K562 (cell line): ENCODE results near the gene UFSP1. TPM values are rescaled to one million over a fixed set of nuclear protein-coding genes. Genes with fewer than 3 reads are reported as not detected.
A peak's percentile ranks its signal among the peaks of the same experiment; 100 is the strongest.

Experiments
- CHD7 ChIP-seq: fragments of 200-600 bp; sonication (generic); IDR thresholded peaks from one replicate; pipeline ENCODE4 v1.6.1; 2012; ENCODE audit warnings: mild to moderate bottlenecking, low read depth, low read length, inconsistent platforms
- CREB5 ChIP-seq: fragments of 250-450 bp; sonication (Bioruptor Pico); IDR thresholded peaks from 2 replicates; pipeline ENCODE4 v1.5.0; 2020; ENCODE audit warnings: mild to moderate bottlenecking
- ESRRB ChIP-seq: fragments of 250-450 bp; sonication (Bioruptor Pico); IDR thresholded peaks from 2 replicates; pipeline ENCODE4 v1.5.0; 2020; ENCODE audit warnings: mild to moderate bottlenecking, moderate library complexity, borderline replicate concordance
- HNRNPL ChIP-seq: fragments of 200-400 bp; formaldehyde crosslinking; IDR thresholded peaks from 2 replicates; pipeline ENCODE4 v1.6.1; 2017; ENCODE audit warnings: low read depth, mild to moderate bottlenecking, low read length
- MCM2 ChIP-seq: fragments of 450-650 bp; IDR thresholded peaks from 2 replicates; pipeline ENCODE4 v1.6.1; 2017; ENCODE audit warnings: low read depth, mild to moderate bottlenecking
- NELFE ChIP-seq: IDR thresholded peaks from 2 replicates; pipeline ENCODE4 v1.6.1; 2011; ENCODE audit warnings: mild to moderate bottlenecking; ENCODE audit not compliant: insufficient read depth, insufficient read length
- NR2C2 ChIP-seq, 2 experiments: fragments of 200-800 bp in 1 of 2; sonication (Bioruptor generic) in 1 of 2; sonication (generic) in 1 of 2; formaldehyde crosslinking in 1 of 2; IDR thresholded peaks; 2 replicates each; pipeline versions ENCODE4 v1.6.1 to v1.8.0; 2016 to 2022; ENCODE audit warnings: mild to moderate bottlenecking in 1 of 2, missing compliant biosample characterization in 1 of 2, missing genetic modification characterization in 1 of 2, missing genetic modification reagents in 1 of 2
- POLR2B ChIP-seq: fragments of 450-650 bp; IDR thresholded peaks from 2 replicates; pipeline ENCODE4 v1.6.1; 2018; ENCODE audit warnings: low read depth; ENCODE audit not compliant: partially characterized antibody
- PREB ChIP-seq: sonication (generic); formaldehyde crosslinking; IDR thresholded peaks from 2 replicates; pipeline ENCODE4 v1.8.1; 2023; ENCODE audit warnings: mild to moderate bottlenecking, missing genetic modification reagents
- PRPF4 ChIP-seq: fragments of 200-400 bp; formaldehyde crosslinking; IDR thresholded peaks from one replicate; pipeline ENCODE4 v1.6.1; 2017; ENCODE audit warnings: low read length, low read depth, mild to moderate bottlenecking; ENCODE audit not compliant: insufficient read depth, poor library complexity, severe bottlenecking
- SIN3A ChIP-seq, 2 experiments: fragments of 150-350 bp in 1 of 2; IDR thresholded peaks; 2 replicates each; pipeline ENCODE4 v1.6.1; 2011 to 2016; ENCODE audit warnings: borderline replicate concordance in 2 of 2, low read depth in 2 of 2, low read length in 2 of 2, mild to moderate bottlenecking in 2 of 2, moderate library complexity in 2 of 2; ENCODE audit not compliant: control insufficient read depth in 1 of 2
- SMAD4 ChIP-seq: fragments of 250-450 bp; sonication (Bioruptor Pico); conservative IDR thresholded peaks from 2 replicates; pipeline ENCODE4 v1.8.0; 2021; ENCODE audit warnings: inconsistent platforms, mild to moderate bottlenecking, moderate library complexity
- polyA plus RNA-seq, 8 experiments: library from polyadenylated mRNA; depleted of rRNA in 4 of 8; stranded (reverse) in 5 of 8; unstranded in 3 of 8; fragments of >200 nt; fragmentation: Nextera tagmentation in 2 of 8; fragmentation: Illumina TruSeq in 1 of 8; extraction: Ambion mirVana in 2 of 8; extraction: Trizol in 1 of 8; gene quantifications; 2 replicates each; pipeline versions ENCODE4 v1.2.1 to v1.2.3, GENCODE V29; 2011 to 2014; ENCODE audit warnings: inconsistent platforms in 1 of 8, missing spikeins in 1 of 8
- total RNA-seq, 7 experiments: library from RNA; depleted of rRNA in 6 of 7; stranded (reverse); fragments of >200 nt in 6 of 7; fragmentation: Illumina TruSeq in 2 of 7; extraction: Trizol in 2 of 7; gene quantifications; 2 replicates each; pipeline versions ENCODE4 v1.2.1 to v1.2.3, GENCODE V29; 2011 to 2021; ENCODE audit warnings: low replicate concordance in 1 of 7

The UFSP1 gene
- total and polyA plus RNA-seq, 9 of the 15 experiments (the other 6 are each of a cell fraction or from before 2014, with no cell fraction given): 0.50 to 18.8 (median 2.1) TPM

GRCh38 chr7:100888291-100888987 is 1.1 kb downstream of the UFSP1 start (continued):
- no peak for TF ChIP-seq PRPF4
- no peak for TF ChIP-seq NELFE
- TF ChIP-seq POLR2B: peak; percentile 9
- TF ChIP-seq CHD7: peak; percentile 15
- TF ChIP-seq CREB5 (CRISPR knock-in tag): no peak
- 0 out of 2 replicates have a peak, but pooled peaks have one; percentile 36 for TF ChIP-seq HNRNPL
- no peak for TF ChIP-seq MCM2
- no peak for TF ChIP-seq ESRRB (CRISPR knock-in tag)
- peak; percentile 38; the same call in 1 of the 2 replicates for TF ChIP-seq NR2C2 (CRISPR knock-in tag; IDR thresholded peaks at IDR 0.05)
- TF ChIP-seq NR2C2 (tag; IDR thresholded peaks at IDR 0.05): no peak
- TF ChIP-seq SIN3A (IDR thresholded peaks at IDR 0.05; ENCODE audit: borderline replicate concordance in 2 of 2, control insufficient read depth in 1 of 2, low read depth in 2 of 2, low read length in 2 of 2): 0 out of 4 replicates have a peak, but pooled peaks of 1 of the 2 experiments have one; percentile 23
- 0 out of 2 replicates have a peak, but pooled peaks have one; percentile 41 for TF ChIP-seq PREB (CRISPR knock-in tag)
- no peak for TF ChIP-seq SMAD4
